ENCODE data around the gene NCR2.

GRCh38 chr6:41291717-41292116 lies 43.7 kb upstream of the NCR2 start:
- no peak for TF ChIP-seq POLR2A (IDR thresholded peaks at IDR 0.05; ENCODE audit: low read depth, low read length)
- no peak for TF ChIP-seq POU2F2 (IDR thresholded peaks at IDR 0.05; ENCODE audit: low read depth, low read length)
- no peak for TF ChIP-seq TAF1 (IDR thresholded peaks at IDR 0.05; ENCODE audit: low read depth, low read length)

Data from GM12891 (cell line).